Dendritic cell treated with granulocyte-macrophage colony-stimulating factor and Interleukin-4, amounts not matched to agents 40 ng/mL and 50 ng/mL, for 4 days (primary cell): ENCODE data around the gene GPNMB.
A peak's percentile ranks its signal among the peaks of the same experiment; 100 is the strongest.
"Not testable (repeated sequence)": the region's sequence is repeated elsewhere in the genome, so short reads cannot be mapped to it uniquely, and the experiment has no call there.

Source experiments
- H3K27ac Mint-ChIP-seq: one replicate; pipeline ENCODE4 v1.8.0; 2022; ENCODE audit warnings: mild to moderate bottlenecking, mixed read lengths
- H3K27me3 Mint-ChIP-seq: one replicate; pipeline ENCODE4 v1.8.0; 2022; ENCODE audit warnings: mild to moderate bottlenecking, mixed read lengths
- H3K36me3 Mint-ChIP-seq: one replicate; pipeline ENCODE4 v1.8.0; 2022; ENCODE audit warnings: low read depth, mixed read lengths
- H3K4me1 Mint-ChIP-seq: one replicate; pipeline ENCODE4 v1.8.0; 2022; ENCODE audit warnings: low read depth, mixed read lengths
- H3K4me3 Mint-ChIP-seq: one replicate; pipeline ENCODE4 v1.8.0; 2022; ENCODE audit warnings: mild to moderate bottlenecking, moderate library complexity, mixed read lengths
- H3K9me3 Mint-ChIP-seq: one replicate; pipeline ENCODE4 v1.8.0; 2022; ENCODE audit warnings: mixed read lengths
- intact Hi-C: fragments of 100-400 bp; cut with micrococcal nuclease; formaldehyde crosslinking; loops from one replicate; pipeline ENCODE4 v1.15.0; 2022

The GPNMB gene

GRCh38 chr7:23214423-23214822 is 32.2 kb upstream of the GPNMB start:
- Mint-ChIP-seq H3K27ac (peak overlapping the region; percentile 46), H3K4me3 (no peak overlapping the region), H3K4me1 (peaks cover 41% of the 10 kb centered on the region), H3K36me3 (no peaks in the 10 kb centered on the region), H3K9me3 (no peaks in the 10 kb centered on the region), H3K27me3 (no peaks in the 10 kb centered on the region)
- intact Hi-C loops, result no loop called here

- H3K9me3 Mint-ChIP-seq, result no peaks in the 10 kb centered on the region
- intact Hi-C loops, result no loop called here
- H3K27ac Mint-ChIP-seq, result peak overlapping the region; percentile 46
- no peak overlapping the region for H3K4me3 Mint-ChIP-seq
- peaks cover 39% of the 10 kb centered on the region for H3K4me1 Mint-ChIP-seq
- no peaks in the 10 kb centered on the region for H3K27me3 Mint-ChIP-seq
- no peaks in the 10 kb centered on the region for H3K36me3 Mint-ChIP-seq
Measured at GRCh38 chr7:23214938-23215337, 31.6 kb upstream of the GPNMB start.

GRCh38 chr7:23216021-23216420 is 30.6 kb upstream of the GPNMB start:
- Mint-ChIP-seq H3K9me3 (no peaks in the 10 kb centered on the region), H3K27ac (peak overlapping the region; percentile 83), H3K36me3 (no peaks in the 10 kb centered on the region), H3K4me1 (peaks cover 32% of the 10 kb centered on the region), H3K4me3 (no peak overlapping the region), H3K27me3 (peaks cover 3% of the 10 kb centered on the region)
- intact Hi-C loops, result no loop called here

GRCh38 chr7:23218196-23218595 is 28.4 kb upstream of the GPNMB start:
- Mint-ChIP-seq H3K36me3 (no peaks in the 10 kb centered on the region), H3K4me1 (peaks cover 18% of the 10 kb centered on the region), H3K27me3 (peaks cover 9% of the 10 kb centered on the region), H3K4me3 (no peak overlapping the region), H3K9me3 (no peaks in the 10 kb centered on the region), H3K27ac (peak overlapping the region; percentile 20)
- intact Hi-C loops, result no loop called here

DNA sequence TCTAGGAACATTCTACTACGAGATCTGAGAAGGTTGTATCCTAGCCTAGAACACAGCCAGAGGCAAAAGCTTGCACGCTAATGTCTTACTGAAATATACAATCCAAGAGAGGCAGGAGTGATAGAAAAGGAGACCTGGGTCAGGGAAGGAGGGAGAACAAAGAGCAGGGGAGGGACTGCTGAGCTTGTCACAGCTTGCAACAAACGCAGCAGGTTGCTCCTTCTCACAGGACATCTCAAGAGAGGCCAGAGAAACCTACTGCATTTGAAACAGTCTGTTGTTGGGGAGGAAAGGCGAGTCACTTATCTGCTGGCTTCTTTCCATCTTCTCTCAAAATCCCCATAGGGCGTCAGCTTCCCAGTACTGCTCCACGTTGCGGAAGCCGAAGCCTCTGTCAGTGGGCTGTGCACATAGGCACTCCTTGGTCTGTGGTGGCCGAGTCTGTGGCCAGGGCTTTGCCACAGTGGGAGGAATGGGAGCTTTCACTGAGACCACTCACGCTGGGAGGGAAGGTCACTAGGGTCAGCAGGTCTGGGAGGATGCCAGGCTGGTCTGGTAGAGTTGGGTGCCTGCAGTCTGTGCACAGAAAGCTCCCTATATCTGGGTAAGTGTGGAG is 25.8 kb upstream of the GPNMB start:
- Mint-ChIP-seq H3K4me3 (no peak overlapping the region), H3K36me3 (no peaks in the 10 kb centered on the region), H3K27me3 (peaks cover 13% of the 10 kb centered on the region), H3K4me1 (peaks cover 18% of the 10 kb centered on the region), H3K9me3 (no peaks in the 10 kb centered on the region), H3K27ac (peak overlapping the region; percentile 13)
- intact Hi-C loops, result no loop called here

GRCh38 chr7:23222439-23223030 is 24.0 kb upstream of the GPNMB start:
- H3K36me3 Mint-ChIP-seq, result no peaks in the 10 kb centered on the region
- intact Hi-C loops, result no loop called here
- H3K4me3 Mint-ChIP-seq, result no peak overlapping the region

DNA sequence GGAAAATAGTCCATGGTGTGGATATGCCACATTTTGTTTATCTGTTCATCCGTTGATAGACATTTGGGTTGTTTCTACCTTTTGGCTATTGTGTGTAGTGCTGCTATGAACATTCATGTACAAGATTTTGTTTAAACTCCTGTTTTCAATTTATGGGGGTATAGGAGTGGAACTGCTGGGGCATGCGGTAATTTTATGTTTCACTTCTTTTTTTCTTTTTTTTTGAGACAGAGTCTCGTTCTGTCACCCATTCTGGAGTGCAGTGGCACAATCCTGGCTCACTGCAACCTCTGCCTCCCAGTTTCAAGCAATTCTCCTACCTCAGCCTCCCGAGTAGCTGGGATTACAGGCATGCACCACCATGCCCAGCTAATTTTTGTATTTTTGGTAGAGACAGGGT is 22.2 kb upstream of the GPNMB start:
- H3K4me3 Mint-ChIP-seq, H3K36me3 Mint-ChIP-seq, H3K9me3 Mint-ChIP-seq, intact Hi-C loops, H3K4me1 Mint-ChIP-seq, H3K27ac Mint-ChIP-seq: not testable (repeated sequence)
- H3K27me3 Mint-ChIP-seq, result peaks cover 17% of the 10 kb centered on the region

More at GRCh38 chr7:23222439-23223030, 24.0 kb upstream of the GPNMB start:
- Mint-ChIP-seq H3K27ac (no peak overlapping the region), H3K27me3 (peaks cover 13% of the 10 kb centered on the region), H3K9me3 (no peaks in the 10 kb centered on the region), H3K4me1 (peaks cover 8% of the 10 kb centered on the region)

GRCh38 chr7:23226844-23227450 is 19.6 kb upstream of the GPNMB start:
- Mint-ChIP-seq H3K4me1 (peaks cover 5% of the 10 kb centered on the region), H3K27ac (no peak overlapping the region), H3K36me3 (no peaks in the 10 kb centered on the region), H3K27me3 (peaks cover 10% of the 10 kb centered on the region), H3K9me3 (no peaks in the 10 kb centered on the region), H3K4me3 (no peak overlapping the region)
- intact Hi-C loops, result no loop called here

DNA sequence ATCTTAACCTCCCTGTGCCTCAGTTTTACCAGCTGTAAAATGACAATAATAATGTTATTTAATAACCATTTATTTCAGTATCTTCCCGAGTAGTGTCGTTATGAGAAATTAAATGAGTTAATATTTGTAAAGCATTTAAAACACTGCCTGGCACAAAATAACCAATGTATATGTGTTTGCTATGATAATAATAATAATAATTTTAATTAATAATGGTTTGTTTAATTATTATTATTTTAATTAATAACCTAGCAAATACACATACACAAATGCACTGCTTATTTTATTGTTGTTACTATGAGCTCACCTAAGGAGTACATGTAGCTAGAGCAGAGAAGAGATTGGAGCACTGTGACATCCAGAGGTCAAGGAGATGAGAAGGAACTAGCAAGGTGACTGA is 18.2 kb upstream of the GPNMB start:
- H3K4me3 Mint-ChIP-seq, result no peak overlapping the region
- intact Hi-C loops, result no loop called here
- no peaks in the 10 kb centered on the region for H3K36me3 Mint-ChIP-seq
- no peaks in the 10 kb centered on the region for H3K9me3 Mint-ChIP-seq
- H3K27me3 Mint-ChIP-seq, result peaks cover 6% of the 10 kb centered on the region
- H3K4me1 Mint-ChIP-seq, result peaks cover 5% of the 10 kb centered on the region
- H3K27ac Mint-ChIP-seq, result no peak overlapping the region

GRCh38 chr7:23230641-23231101 is 15.9 kb upstream of the GPNMB start:
- Mint-ChIP-seq H3K9me3 (no peaks in the 10 kb centered on the region), H3K4me3 (no peak overlapping the region), H3K27me3 (peaks cover 4% of the 10 kb centered on the region), H3K4me1 (no peaks in the 10 kb centered on the region), H3K27ac (no peak overlapping the region), H3K36me3 (no peaks in the 10 kb centered on the region)
- intact Hi-C loops, result no loop called here

DNA sequence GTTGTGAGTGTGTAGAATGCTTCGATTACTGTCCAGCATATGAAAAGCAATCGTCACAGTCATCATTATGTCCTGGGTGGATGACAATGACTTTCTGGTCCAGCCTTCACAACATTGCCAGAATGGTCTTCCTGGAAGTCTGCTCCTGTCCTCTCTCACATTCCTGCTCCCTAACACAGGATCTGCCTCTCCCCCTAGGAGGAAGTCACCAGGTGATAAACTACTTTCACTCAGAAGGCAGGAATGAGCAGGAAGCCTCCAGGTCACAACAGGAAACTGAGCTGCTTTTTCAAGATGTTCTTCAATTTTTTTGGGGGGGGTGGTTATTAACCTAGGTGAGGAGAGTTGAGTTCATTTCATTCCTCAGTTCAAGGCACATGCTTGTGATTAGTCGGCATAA is 13.6 kb upstream of the GPNMB start:
- Mint-ChIP-seq H3K36me3 (no peaks in the 10 kb centered on the region), H3K9me3 (no peaks in the 10 kb centered on the region), H3K27ac (no peak overlapping the region), H3K4me1 (no peaks in the 10 kb centered on the region), H3K4me3 (no peak overlapping the region), H3K27me3 (peaks cover 1% of the 10 kb centered on the region)
- intact Hi-C loops, result no loop called here

DNA sequence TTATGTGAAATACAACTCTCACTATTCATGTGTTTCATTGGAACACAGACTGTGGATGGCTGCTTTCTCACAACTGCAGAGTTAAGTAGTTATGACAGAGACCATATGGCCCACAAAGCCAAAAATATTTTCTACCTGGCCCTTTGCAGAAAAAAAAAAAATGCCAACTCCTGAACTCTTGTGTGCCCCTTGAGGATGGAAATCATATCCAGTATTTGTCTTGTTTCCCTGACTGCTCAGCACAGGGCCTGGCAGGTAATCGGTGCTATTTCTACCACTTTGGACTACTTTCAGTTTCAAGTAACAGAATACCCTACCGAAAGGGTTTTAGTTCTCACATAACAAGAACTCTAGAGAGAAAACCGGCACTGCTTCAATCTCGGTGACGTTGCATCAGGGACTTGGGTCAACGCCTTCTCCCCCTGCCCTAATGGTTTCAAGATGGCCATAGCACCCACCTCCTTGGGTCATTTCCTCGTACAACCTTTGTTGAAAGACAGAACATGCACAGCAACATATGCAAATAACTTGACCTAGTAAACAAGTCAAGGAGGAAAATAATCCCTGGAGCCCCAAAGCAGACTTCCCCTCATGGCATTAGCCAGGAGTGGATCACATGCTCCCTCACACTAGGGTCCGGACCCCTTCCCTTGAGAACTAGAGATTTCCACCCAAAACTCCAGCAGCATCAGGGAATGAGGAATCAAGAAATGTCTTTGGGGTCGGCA is 11.8 kb upstream of the GPNMB start:
- Mint-ChIP-seq H3K4me3 (no peak overlapping the region), H3K9me3 (no peaks in the 10 kb centered on the region), H3K36me3 (no peaks in the 10 kb centered on the region), H3K4me1 (no peaks in the 10 kb centered on the region), H3K27me3 (no peaks in the 10 kb centered on the region), H3K27ac (no peak overlapping the region)
- intact Hi-C loops, result no loop called here

DNA sequence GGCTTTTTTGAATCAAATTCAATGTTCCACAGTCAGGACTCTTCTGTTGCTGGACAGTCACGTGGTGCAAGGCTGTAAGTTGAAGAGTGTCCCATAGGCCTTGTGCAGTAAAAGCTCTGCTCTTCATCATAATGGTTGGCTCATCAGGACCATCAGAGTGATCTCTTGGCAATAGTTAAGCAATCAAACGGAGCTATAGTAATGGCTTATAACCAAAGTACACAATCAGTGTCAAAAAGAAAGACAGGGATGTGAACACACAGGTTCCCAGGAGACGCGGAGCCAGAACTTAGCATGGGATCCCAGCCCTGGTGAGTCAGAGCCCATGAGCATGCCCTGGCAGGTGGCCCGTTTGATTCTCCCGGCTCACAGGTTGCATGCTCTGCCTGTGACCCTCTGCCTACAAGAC is 10.8 kb upstream of the GPNMB start:
- Mint-ChIP-seq H3K9me3 (no peaks in the 10 kb centered on the region), H3K27me3 (no peaks in the 10 kb centered on the region), H3K4me3 (no peak overlapping the region), H3K27ac (no peak overlapping the region), H3K36me3 (no peaks in the 10 kb centered on the region), H3K4me1 (no peaks in the 10 kb centered on the region)
- intact Hi-C loops, result no loop called here

- no peaks in the 10 kb centered on the region for H3K9me3 Mint-ChIP-seq
- no peak overlapping the region for H3K27ac Mint-ChIP-seq
- H3K27me3 Mint-ChIP-seq, result no peaks in the 10 kb centered on the region
- no peaks in the 10 kb centered on the region for H3K4me1 Mint-ChIP-seq
- no peak overlapping the region for H3K4me3 Mint-ChIP-seq
- H3K36me3 Mint-ChIP-seq, result no peaks in the 10 kb centered on the region
- intact Hi-C loops, result no loop called here
Measured at GRCh38 chr7:23237000-23237399, 9.6 kb upstream of the GPNMB start.
